Measurements from ENCODE around the gene HNF1B. TPM values are rescaled to one million over a fixed set of nuclear protein-coding genes. Genes with fewer than 3 reads are reported as not detected.

The HNF1B gene
- total and polyA plus RNA-seq, 2 donors (not counting 3 experiments of a cell fraction or from before 2014, with no cell fraction given), result not detected

DNA sequence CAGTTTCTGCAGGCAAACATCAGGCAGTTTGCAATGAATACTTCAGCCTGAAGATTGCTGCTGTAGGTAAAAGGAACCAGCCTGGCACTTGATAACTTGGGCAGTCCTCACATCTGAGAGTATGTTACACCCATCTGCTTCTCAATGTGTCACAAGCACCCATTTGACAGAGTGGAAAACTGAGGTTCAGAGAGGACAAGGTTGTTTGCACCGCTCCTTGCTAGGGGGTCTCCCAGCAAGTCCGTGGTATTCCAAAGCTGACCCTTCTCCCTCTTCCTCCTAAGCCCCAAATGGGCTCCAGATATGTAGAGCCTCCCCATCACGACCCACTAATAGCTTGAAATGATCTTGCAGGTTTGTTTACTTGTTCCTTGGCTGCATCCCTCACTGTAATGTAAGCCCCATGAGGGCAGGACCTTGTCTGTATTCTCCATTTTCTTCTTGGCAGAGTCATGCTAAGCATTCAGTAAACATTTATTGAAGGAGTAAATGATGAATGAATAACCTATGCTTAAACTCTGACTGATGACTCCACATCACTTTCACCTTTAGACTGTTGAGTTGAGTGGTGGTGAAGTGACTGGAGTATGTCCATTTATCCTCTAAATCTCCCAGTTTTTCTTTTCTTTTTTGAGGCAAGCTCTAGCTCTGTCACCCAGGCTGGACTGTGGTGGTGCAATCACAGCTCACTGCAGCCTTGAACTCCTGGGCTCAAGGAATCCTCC lies 26.4 kb downstream of the HNF1B start:
- no peak overlapping the region for H3K27ac ChIP-seq (ENCODE audit: insufficient read depth, low read depth, low read length)
- TF ChIP-seq JUN (IDR thresholded peaks at IDR 0.05; ENCODE audit: borderline replicate concordance, insufficient read depth, insufficient read length, low read depth), result no peak
- TF ChIP-seq, protein P1, sequence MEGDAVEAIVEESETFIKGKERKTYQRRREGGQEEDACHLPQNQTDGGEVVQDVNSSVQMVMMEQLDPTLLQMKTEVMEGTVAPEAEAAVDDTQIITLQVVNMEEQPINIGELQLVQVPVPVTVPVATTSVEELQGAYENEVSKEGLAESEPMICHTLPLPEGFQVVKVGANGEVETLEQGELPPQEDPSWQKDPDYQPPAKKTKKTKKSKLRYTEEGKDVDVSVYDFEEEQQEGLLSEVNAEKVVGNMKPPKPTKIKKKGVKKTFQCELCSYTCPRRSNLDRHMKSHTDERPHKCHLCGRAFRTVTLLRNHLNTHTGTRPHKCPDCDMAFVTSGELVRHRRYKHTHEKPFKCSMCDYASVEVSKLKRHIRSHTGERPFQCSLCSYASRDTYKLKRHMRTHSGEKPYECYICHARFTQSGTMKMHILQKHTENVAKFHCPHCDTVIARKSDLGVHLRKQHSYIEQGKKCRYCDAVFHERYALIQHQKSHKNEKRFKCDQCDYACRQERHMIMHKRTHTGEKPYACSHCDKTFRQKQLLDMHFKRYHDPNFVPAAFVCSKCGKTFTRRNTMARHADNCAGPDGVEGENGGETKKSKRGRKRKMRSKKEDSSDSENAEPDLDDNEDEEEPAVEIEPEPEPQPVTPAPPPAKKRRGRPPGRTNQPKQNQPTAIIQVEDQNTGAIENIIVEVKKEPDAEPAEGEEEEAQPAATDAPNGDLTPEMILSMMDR (IDR thresholded peaks at IDR 0.05; ENCODE audit: extremely low read depth in 1 of 2, insufficient read depth in 1 of 2, low read depth in 1 of 2, low read length in 2 of 2), result no peak
- TF ChIP-seq, protein P2, sequence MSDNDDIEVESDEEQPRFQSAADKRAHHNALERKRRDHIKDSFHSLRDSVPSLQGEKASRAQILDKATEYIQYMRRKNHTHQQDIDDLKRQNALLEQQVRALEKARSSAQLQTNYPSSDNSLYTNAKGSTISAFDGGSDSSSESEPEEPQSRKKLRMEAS (IDR thresholded peaks at IDR 0.05; ENCODE audit: insufficient read depth, insufficient read length), result no peak
- TF ChIP-seq MYC (IDR thresholded peaks at IDR 0.05; ENCODE audit: low read depth, low read length), result no peak
- no peak for TF ChIP-seq POLR2AphosphoS5 (IDR thresholded peaks at IDR 0.05; ENCODE audit: insufficient read depth, low read depth, low read length)
- no peak for TF ChIP-seq GATA2 (IDR thresholded peaks at IDR 0.05; ENCODE audit: insufficient read depth, insufficient read length, low read depth, low read length)
- no peak for TF ChIP-seq EZH2 (IDR thresholded peaks at IDR 0.05; ENCODE audit: borderline replicate concordance, low read depth, low read length, severe bottlenecking)
- no peak for TF ChIP-seq FOS (IDR thresholded peaks at IDR 0.05; ENCODE audit: borderline replicate concordance, insufficient read depth, low read length)
- no peak for TF ChIP-seq POLR2A (IDR thresholded peaks at IDR 0.05; ENCODE audit: low read depth, low read length)
- dilution Hi-C loops (cut with MboI; ENCODE audit: extremely low pct_ligation_motif_present, low sequenced_read_pairs) (no loop called here), intact Hi-C loops (cut with micrococcal nuclease) (no loop called here)
- no peak overlapping the region for H3K9ac ChIP-seq (replicated peaks; ENCODE audit: extremely low read depth, insufficient read depth, low read length)
- H3K9me3 ChIP-seq (replicated peaks; ENCODE audit: control insufficient read depth, insufficient read depth, low read length), result no peaks in the 10 kb centered on the region
- H3K27me3 ChIP-seq (ENCODE audit: control insufficient read depth in 2 of 2, insufficient read depth in 2 of 2, low read length in 2 of 2), result peaks cover 21 to 31% of the 10 kb centered on the region in 2 experiments
- H3K79me2 ChIP-seq (ENCODE audit: control insufficient read depth, insufficient read depth, low read length), result no peaks in the 10 kb centered on the region
- H3K4me2 ChIP-seq (ENCODE audit: insufficient read depth, low read length), result no peak overlapping the region
- POLR2A ChIA-PET, result no interaction called here
- no peaks in the 10 kb centered on the region for H3K9me1 ChIP-seq (replicated peaks; ENCODE audit: control insufficient read depth, extremely low read depth, insufficient read depth, low read length)
- no peak for FAIRE-seq
- no peak overlapping the region for H3K4me3 ChIP-seq (replicated peaks in 1 of 3; ENCODE audit: insufficient read depth in 1 of 3, low read depth in 1 of 3, low read length in 3 of 3)
- no peaks in the 10 kb centered on the region for H4K20me1 ChIP-seq (replicated peaks; ENCODE audit: control insufficient read depth, extremely low read depth, insufficient read depth, low read length)
- H3K36me3 ChIP-seq (ENCODE audit: control insufficient read depth in 2 of 2, extremely low read depth in 1 of 2, insufficient read depth in 2 of 2, low read length in 2 of 2), result no peaks in the 10 kb centered on the region
- BruUV-seq (replicated peaks), result no TSS peak
- no peak overlapping the region for H2AFZ ChIP-seq (ENCODE audit: low read depth, low read length)
- CTCF ChIA-PET, result interaction anchor here (1.9 kb wide), 1 partner anchor 52 kb away, joined by 5 read pairs; no protein-coding TSS in a partner anchor
- no peaks in the 10 kb centered on the region for H3K4me1 ChIP-seq (ENCODE audit: control insufficient read depth, extremely low read depth, insufficient read depth, low read length)
- DNase-seq (ENCODE audit: low read depth, low spot score), result no peak

Measured in endothelial cell of umbilical vein (primary cell).